Ovary (tissue), 3 donors: ENCODE measurements around the gene LRRC8C.

Experiments used
- CTCF ChIP-seq, 3 donors: fragments of 450-650 bp in 2 of 3; fragments of 200-600 bp in 1 of 3; IDR thresholded peaks; one replicate each; pipeline versions ENCODE4 v1.5.1 to v1.8.0; 2016 to 2022; ENCODE audit warnings: antibody characterized with exemption in 3 of 3, mild to moderate bottlenecking in 1 of 3
- EP300 ChIP-seq: sonication (generic); formaldehyde crosslinking; IDR thresholded peaks from one replicate; pipeline ENCODE4 v1.6.1; 2017; ENCODE audit warnings: antibody characterized with exemption
- POLR2A ChIP-seq: fragments of 450-650 bp; IDR thresholded peaks from one replicate; pipeline ENCODE4 v1.6.1; 2017; ENCODE audit warnings: antibody characterized with exemption, mild to moderate bottlenecking, moderate library complexity
- donor health status: DM: no; HTN: no; CAD: no.

- TF ChIP-seq CTCF (IDR thresholded peaks at IDR 0.05) (no peak), POLR2A (no peak), EP300 (no peak)
These were observed 24.5 kb upstream of the LRRC8C start for GRCh38 chr1:89608319-89608983.
